Smooth muscle cell (in vitro differentiated cells): ENCODE data around the gene TAP2. TPM values are rescaled to one million over a fixed set of nuclear protein-coding genes. Genes with fewer than 3 reads are reported as not detected.
"Not testable (repeated sequence)": the region's sequence is repeated elsewhere in the genome, so short reads cannot be mapped to it uniquely, and the experiment has no call there.

Experiments used
- DNase-seq: peaks from one replicate; lab custom pipeline; 2025; ENCODE audit not compliant: unreplicated experiment; lab: John Stamatoyannopoulos, UW
- H2AFZ ChIP-seq: fragments of 200-600 bp; sonication (generic); 2 replicates; pipeline ENCODE4 v1.6.0; 2016; ENCODE audit warnings: antibody characterized with exemption, low read depth, mild to moderate bottlenecking
- H3F3A ChIP-seq: fragments of 200-600 bp; sonication (generic); 2 replicates; pipeline ENCODE4 v1.6.0; 2017; ENCODE audit warnings: antibody characterized with exemption, low read depth
- H3K27ac ChIP-seq: fragments of 200-600 bp; sonication (generic); 2 replicates; pipeline ENCODE4 v1.5.1; 2016; ENCODE audit warnings: low read depth, mild to moderate bottlenecking
- H3K27me3 ChIP-seq: fragments of 200-600 bp; sonication (generic); 2 replicates; pipeline ENCODE4 v1.6.1; 2016; ENCODE audit warnings: low read depth, mild to moderate bottlenecking
- H3K36me3 ChIP-seq: fragments of 200-600 bp; sonication (generic); 2 replicates; pipeline ENCODE4 v1.5.1; 2016; ENCODE audit warnings: low read depth
- H3K4me1 ChIP-seq: fragments of 200-600 bp; sonication (generic); 2 replicates; pipeline ENCODE4 v1.5.1; 2016; ENCODE audit warnings: low read depth
- H3K4me2 ChIP-seq: fragments of 200-600 bp; sonication (generic); 2 replicates; pipeline ENCODE4 v1.6.0; 2016; ENCODE audit warnings: mild to moderate bottlenecking
- H3K4me3 ChIP-seq: fragments of 200-600 bp; sonication (generic); 2 replicates; pipeline ENCODE4 v1.5.1; 2016; ENCODE audit warnings: mild to moderate bottlenecking
- H3K79me2 ChIP-seq: fragments of 200-600 bp; sonication (generic); 2 replicates; pipeline ENCODE4 v1.6.0; 2016; ENCODE audit warnings: low read depth, mild to moderate bottlenecking
- H3K9ac ChIP-seq: fragments of 200-600 bp; sonication (generic); 2 replicates; pipeline ENCODE4 v1.6.0; 2016; ENCODE audit warnings: low read depth
- H3K9me3 ChIP-seq: fragments of 200-600 bp; sonication (generic); replicated peaks from 2 replicates; pipeline ENCODE4 v1.5.1; 2016; ENCODE audit warnings: low read depth
- H4K20me1 ChIP-seq: fragments of 200-600 bp; sonication (generic); 2 replicates; pipeline ENCODE4 v1.6.0; 2016; ENCODE audit warnings: low read depth
- WGBS: methylation state at CpG from one replicate; pipeline ENCODE4 v1.1.7; 2016; ENCODE audit warnings: low lambda C conversion rate; 5-methylcytosine and 5-hydroxymethylcytosine counted together
- polyA plus RNA-seq: library from polyadenylated mRNA; unstranded; fragments of >200 nt; fragmentation: Nextera tagmentation; extraction: Ambion mirVana; gene quantifications from 2 replicates; pipeline ENCODE4 v1.2.1, GENCODE V29; 2016
- total RNA-seq: library from RNA; depleted of rRNA; stranded (reverse); fragments of >200 nt; gene quantifications from 2 replicates; pipeline ENCODE4 v1.2.3, GENCODE V29; 2014
- TF ChIP-seq, protein P1 (sequence below): fragments of 200-600 bp; sonication (generic); IDR thresholded peaks from 2 replicates; pipeline ENCODE4 v1.5.1; 2017; ENCODE audit warnings: borderline replicate concordance, mild to moderate bottlenecking, antibody characterized with exemption; ENCODE audit not compliant: insufficient read depth, poor library complexity, severe bottlenecking

The TAP2 gene
- total and polyA plus RNA-seq, 2 experiments from 2014 or later = 0.40 to 6.1 TPM

DNA sequence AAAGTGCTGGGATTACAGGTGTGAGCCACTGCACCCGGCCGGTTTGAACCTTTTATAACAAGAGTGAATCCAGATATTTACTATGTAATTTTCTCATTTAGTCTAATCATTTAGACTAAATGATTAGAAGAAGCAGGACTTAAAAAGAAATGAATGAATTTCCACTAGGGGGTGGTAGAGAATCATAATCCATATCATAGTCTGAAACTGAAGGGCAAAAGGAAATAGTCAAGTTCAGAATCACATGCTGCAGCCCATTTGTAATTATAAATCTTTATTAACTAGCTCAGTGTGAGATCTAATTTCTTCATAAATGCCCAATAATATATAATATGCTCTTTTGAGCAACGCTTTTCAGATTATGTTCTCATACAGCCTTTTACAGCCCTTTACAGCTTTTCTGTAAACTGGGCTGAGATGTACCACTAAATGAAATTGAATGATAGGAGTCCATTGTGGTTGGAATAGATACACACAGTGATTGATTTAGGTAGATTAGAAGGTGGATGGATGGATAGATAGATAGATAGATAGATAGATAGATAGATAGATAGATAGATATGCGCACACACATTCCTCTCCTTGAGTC, 47.3 kb upstream of the TAP2 start:
- no peak for DNase-seq
- H2AFZ ChIP-seq = no peak overlapping the region
- no peaks in the 10 kb centered on the region for H3K36me3 ChIP-seq
- peaks cover 9% of the 10 kb centered on the region for H3K27me3 ChIP-seq
- H3K4me2 ChIP-seq = no peak overlapping the region
- WGBS = 55% methylated on average over 4 of the region's 4 CpGs
- no peak overlapping the region for H3K9ac ChIP-seq
- no peaks in the 10 kb centered on the region for H3F3A ChIP-seq
- no peaks in the 10 kb centered on the region for H3K79me2 ChIP-seq
- no peaks in the 10 kb centered on the region for H3K9me3 ChIP-seq
- H3K4me3 ChIP-seq = no peak overlapping the region
- H3K4me1 ChIP-seq = no peaks in the 10 kb centered on the region
- no peaks in the 10 kb centered on the region for H4K20me1 ChIP-seq
- no peak overlapping the region for H3K27ac ChIP-seq
- TF ChIP-seq, protein P1, sequence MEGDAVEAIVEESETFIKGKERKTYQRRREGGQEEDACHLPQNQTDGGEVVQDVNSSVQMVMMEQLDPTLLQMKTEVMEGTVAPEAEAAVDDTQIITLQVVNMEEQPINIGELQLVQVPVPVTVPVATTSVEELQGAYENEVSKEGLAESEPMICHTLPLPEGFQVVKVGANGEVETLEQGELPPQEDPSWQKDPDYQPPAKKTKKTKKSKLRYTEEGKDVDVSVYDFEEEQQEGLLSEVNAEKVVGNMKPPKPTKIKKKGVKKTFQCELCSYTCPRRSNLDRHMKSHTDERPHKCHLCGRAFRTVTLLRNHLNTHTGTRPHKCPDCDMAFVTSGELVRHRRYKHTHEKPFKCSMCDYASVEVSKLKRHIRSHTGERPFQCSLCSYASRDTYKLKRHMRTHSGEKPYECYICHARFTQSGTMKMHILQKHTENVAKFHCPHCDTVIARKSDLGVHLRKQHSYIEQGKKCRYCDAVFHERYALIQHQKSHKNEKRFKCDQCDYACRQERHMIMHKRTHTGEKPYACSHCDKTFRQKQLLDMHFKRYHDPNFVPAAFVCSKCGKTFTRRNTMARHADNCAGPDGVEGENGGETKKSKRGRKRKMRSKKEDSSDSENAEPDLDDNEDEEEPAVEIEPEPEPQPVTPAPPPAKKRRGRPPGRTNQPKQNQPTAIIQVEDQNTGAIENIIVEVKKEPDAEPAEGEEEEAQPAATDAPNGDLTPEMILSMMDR = peak; percentile 65

DNA sequence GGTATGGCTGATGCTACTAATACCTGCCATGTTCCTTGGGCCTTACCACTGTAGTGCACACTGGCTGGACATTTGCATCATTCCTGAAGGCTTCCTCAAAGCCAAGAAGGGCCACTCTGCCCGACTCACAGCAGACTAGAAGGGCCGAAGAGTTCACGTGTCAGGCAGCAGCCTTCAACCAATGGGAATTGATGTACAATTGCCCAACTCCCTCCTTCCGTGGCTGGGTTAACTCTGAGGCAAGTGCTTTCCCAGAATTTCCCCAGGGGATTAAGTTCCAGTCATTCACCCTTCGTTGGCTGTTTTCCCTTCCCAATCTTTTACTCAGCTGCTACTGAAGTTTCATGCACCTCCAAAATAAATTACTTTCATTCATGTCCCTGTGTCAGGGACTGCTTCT, 45.2 kb upstream of the TAP2 start:
- Histone ChIP-seq H2AFZ (no peak overlapping the region), H4K20me1 (no peaks in the 10 kb centered on the region), H3K4me3 (no peak overlapping the region), H3K36me3 (no peaks in the 10 kb centered on the region), H3K4me2 (no peak overlapping the region), H3K79me2 (no peaks in the 10 kb centered on the region), H3K4me1 (no peaks in the 10 kb centered on the region), H3K27ac (no peak overlapping the region), H3K27me3 (peaks cover 3% of the 10 kb centered on the region), H3K9me3 (no peaks in the 10 kb centered on the region), H3F3A (no peaks in the 10 kb centered on the region), H3K9ac (no peak overlapping the region)
- TF ChIP-seq, protein P1 = no peak
- no peak for DNase-seq
- WGBS = 7% methylated on average over 5 of the region's 5 CpGs

DNA sequence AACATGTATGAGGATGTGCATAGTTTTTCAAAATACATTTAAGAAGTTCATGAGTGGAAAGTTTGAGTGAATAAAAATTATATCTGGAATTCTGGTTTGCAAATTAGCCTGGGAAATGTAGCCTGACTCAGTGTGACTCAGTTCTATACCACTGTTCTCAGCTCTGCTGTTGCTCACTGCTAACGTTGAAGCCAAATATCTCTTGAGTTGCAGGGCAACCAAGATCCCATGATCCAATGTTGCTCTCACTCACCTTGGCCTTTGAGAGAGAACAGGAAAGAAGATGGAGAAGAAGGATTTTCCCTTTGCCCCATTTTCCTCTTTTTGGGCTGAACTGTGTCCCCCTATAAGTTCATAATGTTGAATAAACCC, 44.3 kb upstream of the TAP2 start:
- Histone ChIP-seq H3K27ac (no peak overlapping the region), H3K4me1 (no peaks in the 10 kb centered on the region)
- DNase-seq = no peak

DNA sequence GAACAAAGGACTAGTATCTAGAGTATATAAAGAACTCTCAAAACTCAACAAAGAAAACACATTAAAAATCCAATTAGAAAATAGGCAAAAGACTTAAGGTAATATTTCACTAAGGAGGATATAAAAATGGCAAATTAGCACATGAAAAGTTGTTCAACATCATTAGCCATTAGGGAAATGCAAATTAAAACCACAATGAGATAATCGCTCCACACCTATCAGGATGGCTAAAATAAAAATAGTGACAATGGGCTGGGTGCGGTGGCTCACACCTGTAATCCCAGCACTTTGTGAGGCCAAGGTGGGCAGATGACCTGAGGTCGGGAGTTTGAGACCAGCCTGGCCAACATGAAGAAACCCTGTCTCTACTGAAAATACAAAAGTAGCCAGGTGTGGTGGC, 42.4 kb upstream of the TAP2 start:
- H3K79me2 ChIP-seq, H3K4me3 ChIP-seq, H4K20me1 ChIP-seq, H3K9ac ChIP-seq, H3K4me1 ChIP-seq, H3K36me3 ChIP-seq, H2AFZ ChIP-seq, H3K9me3 ChIP-seq, DNase-seq, H3K4me2 ChIP-seq, H3K27ac ChIP-seq, H3F3A ChIP-seq: not testable (repeated sequence)
- 63% methylated on average over 3 of the region's 3 CpGs for WGBS
- H3K27me3 ChIP-seq = peaks cover 14% of the 10 kb centered on the region

More for the DNA sequence above, 44.3 kb upstream of the TAP2 start:
- H2AFZ ChIP-seq = no peak overlapping the region
- no peaks in the 10 kb centered on the region for H4K20me1 ChIP-seq
- 0% methylated on average over 1 of the region's 1 CpG for WGBS
- no peak overlapping the region for H3K4me2 ChIP-seq
- H3K79me2 ChIP-seq = no peaks in the 10 kb centered on the region
- H3K9ac ChIP-seq = no peak overlapping the region
- H3K4me3 ChIP-seq = no peak overlapping the region
- H3F3A ChIP-seq = no peaks in the 10 kb centered on the region
- H3K9me3 ChIP-seq = no peaks in the 10 kb centered on the region
- TF ChIP-seq, protein P1 = no peak
- no peaks in the 10 kb centered on the region for H3K27me3 ChIP-seq
- no peaks in the 10 kb centered on the region for H3K36me3 ChIP-seq
